GM18858 (cell line): ENCODE results near the gene TRMU.
"Not testable (repeated sequence)": the region's sequence is repeated elsewhere in the genome, so short reads cannot be mapped to it uniquely, and the experiment has no call there.

Experiments used
- ATAC-seq: cut with Tn5 transposase; IDR thresholded peaks from one replicate; pipeline ENCODE4 v1.9.1; 2021; ENCODE audit not compliant: unreplicated experiment

Gene TRMU

DNA sequence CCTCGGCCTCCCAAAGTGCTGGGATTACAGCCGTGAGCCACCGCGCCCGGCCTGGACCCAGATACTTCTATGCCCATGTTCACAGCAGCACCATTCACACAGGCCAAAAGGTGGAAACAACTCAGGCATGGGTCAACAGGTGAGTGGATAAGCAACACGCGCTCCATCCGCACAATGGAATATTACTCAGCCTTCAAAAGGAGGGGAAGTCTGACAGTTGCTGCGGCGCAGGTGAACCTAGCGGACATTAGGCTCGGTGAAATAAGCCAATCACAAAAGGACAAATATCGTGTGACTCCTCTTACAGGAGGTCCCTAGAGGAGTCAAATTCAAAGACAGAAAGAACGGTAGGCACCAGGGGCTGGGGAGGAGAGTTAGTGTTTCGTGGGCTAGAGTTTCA is 47.0 kb downstream of the TRMU start:
- ATAC-seq = no peak

GRCh38 chr22:46386312-46386711 is 50.8 kb downstream of the TRMU start:
- no peak for ATAC-seq

GRCh38 chr22:46387748-46388147 is 52.2 kb downstream of the TRMU start:
- no peak for ATAC-seq

- ATAC-seq = no peak
These were observed 53.1 kb downstream of the TRMU start for GRCh38 chr22:46388647-46389046.

DNA sequence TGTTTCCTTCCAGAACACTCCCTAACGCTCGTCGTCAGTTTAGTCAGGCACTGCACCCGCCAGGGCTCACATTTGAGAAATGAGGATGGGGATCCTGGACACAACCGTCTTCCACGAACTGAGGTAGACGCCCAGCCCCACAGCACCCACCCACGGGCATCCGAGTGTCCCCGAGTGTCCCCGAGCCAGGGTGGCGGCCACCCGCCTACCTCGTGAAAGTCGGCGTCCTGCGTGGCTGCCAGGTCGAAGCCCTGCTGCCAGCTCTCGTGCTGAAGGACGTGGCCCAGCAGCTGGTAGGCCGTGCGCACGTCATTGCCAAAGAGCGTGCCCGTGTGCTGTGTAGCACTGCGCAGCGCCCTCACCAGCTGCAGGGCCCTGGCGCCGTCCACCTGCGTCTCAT is 53.6 kb downstream of the TRMU start:
- no peak for ATAC-seq

DNA sequence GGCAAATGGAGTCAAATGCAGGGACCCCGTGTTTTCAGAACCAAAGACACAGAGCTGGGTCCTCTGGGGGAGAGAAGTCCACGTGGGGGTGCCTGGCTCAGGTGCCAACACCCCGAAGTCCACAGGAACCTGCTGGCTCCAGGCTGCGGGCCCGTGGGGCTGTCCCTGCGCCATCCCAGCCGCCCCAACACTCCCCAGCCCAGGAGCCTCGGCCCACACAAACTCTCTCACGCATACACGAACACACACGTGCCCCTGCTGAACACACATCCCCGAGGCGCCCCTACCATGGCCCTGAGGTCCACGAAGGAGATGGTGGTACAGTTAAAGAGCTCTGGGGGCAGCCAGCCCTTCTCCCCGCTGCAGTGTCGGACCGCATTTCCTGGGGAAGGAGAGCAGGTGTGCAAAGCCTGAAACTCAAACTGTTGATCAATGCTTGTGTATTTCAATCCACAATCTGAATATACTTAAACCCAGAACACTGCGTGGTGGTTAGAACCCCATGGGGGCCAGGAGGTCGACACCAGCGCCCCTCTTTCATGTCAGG is 54.7 kb downstream of the TRMU start:
- no peak for ATAC-seq

- no peak for ATAC-seq
These were observed 55.3 kb downstream of the TRMU start for GRCh38 chr22:46390652-46391301.

DNA sequence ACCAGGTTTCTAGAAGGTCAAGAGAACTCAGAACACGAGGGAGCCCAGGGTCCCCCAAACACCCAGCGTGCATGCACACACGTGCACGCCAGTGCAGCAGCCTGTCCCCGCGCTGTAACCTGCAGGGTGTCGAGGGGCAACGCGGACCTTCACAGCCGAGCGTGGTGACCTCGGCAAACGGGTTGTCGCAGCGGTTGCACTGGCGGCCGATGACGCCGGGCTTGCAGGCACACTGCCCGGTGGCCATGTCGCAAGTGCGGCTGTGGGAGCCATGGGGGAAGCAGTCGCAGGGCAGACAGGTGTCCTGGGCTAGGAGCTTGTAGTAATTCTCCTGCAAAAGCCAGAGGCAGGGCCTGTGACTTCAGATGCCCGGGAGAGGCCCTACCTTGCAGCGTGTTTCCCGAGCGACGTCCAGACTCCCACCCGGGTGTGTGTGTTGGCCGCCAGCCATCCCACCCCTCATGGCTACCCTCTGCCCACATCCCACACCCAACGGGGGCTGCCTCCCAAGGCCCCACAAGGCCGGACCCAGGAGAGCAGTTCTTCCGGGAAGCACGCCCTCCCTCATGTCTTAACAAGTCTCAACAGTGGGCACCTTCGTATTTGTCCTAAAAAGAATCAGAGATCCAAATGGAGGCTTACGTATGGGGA is 56.1 kb downstream of the TRMU start:
- ATAC-seq = no peak

GRCh38 chr22:46392137-46392844 is 56.8 kb downstream of the TRMU start:
- ATAC-seq = no peak

DNA sequence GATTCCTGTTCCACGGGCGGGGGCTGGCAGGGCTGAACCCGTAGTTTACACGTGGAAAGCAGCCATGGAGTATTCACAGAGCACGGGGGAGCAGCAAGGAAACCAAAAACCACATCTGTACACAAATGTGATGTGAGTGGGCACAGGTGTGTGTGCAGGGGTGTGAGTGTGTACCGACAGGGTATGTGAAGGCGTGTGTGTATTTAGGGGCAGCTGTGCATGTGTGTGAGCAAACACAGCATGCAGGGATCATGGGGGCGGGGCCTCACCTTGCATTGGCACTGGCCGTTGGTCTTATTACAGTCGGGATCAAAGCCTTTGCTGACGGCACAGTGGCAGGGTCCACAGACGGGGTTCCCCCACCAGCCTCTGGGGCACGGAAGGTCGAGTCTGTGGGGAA is 58.4 kb downstream of the TRMU start:
- ATAC-seq = no peak

GRCh38 chr22:46394622-46395021 is 59.1 kb downstream of the TRMU start:
- no peak for ATAC-seq

GRCh38 chr22:46395145-46395544 is 59.6 kb downstream of the TRMU start:
- ATAC-seq = no peak

DNA sequence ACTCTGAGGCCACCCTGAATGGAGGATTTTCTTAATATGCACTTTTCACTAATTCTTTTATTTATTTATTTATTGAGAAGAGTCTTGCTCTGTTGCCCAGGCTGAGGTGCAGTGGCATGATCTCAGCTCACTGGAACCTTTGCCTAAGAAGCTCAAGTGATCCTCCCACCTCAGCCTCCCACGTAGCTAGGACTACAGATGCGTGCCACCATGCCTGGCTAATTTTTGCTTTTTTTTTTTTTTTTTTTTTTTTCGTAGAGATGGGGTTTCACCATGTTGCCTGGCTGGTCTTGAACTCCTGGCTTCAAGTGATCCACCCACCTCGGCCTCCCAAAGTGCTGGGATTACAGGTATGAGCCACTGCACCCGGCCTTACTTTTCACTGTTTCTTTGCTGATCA is 61.5 kb downstream of the TRMU start:
- not testable (repeated sequence) for ATAC-seq

GRCh38 chr22:46397514-46397913 is 62.0 kb downstream of the TRMU start:
- no peak for ATAC-seq

DNA sequence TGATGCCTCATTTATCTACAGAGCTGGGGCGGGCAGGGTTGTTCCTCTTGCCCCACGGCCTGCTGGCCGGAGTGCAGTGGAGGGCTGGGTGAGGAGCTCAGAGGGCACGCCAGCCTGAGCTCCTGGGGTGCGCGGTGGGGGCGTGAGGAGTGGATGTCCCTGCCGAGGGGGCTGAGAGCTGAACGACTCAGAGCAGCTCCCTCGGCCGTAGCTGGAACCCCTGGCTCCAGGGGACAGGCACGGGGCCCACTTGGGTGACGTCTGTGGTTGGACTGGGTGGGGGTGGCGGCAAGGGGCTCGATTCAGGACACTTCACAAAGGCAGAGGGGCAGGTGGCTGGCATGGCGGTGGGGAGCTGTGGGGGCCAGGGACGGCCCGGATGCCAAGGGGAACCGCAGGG is 62.4 kb downstream of the TRMU start:
- ATAC-seq = no peak

GRCh38 chr22:46399251-46400024 is 63.9 kb downstream of the TRMU start:
- no peak for ATAC-seq

DNA sequence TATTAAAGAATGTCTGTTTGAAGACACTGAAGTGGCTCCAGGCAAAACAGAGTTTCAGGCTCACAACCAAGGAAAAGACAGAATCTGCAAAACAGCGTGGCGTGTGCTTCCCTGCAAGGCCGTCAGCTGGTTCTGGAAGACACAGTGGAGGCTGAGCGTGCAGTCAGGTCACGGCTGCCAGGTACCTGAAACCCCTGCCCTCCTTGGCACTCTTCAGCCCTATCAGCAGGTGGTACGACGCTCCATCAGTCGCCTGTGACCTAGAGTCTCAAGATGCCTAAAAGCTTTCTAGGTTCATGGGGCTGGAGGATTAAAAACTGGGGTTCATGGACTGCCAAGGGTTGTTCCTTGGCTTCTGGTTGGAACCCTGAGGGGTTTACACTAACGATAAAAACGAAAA is 65.9 kb downstream of the TRMU start:
- ATAC-seq = no peak

GRCh38 chr22:46402505-46402904 is 67.0 kb downstream of the TRMU start:
- no peak for ATAC-seq

DNA sequence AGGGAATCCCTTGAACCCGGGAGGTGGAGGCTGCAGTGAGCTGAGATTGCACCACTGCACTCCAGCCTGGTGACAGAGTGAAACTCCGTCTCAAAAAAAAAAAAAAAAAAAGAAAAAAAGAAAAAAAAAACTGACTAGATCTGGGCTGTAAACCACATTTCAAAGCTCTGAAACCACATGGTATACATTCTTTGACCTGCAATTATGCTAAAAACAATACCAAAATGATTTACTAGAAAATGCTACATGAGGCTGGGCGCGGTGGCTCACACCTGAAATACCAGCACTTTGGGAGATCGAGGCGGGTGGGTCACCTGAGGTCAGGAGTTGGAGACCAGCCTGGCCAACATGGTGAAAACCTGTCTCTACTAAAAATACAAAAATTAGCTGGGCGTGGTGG is 68.4 kb downstream of the TRMU start:
- ATAC-seq = not testable (repeated sequence)

- ATAC-seq = no peak
These were observed 70.4 kb downstream of the TRMU start for GRCh38 chr22:46405901-46406300.

- no peak for ATAC-seq
These were observed 70.8 kb downstream of the TRMU start for GRCh38 chr22:46406349-46406748.
